GM12891 (cell line): Measurements from ENCODE around the gene PEF1.

ENCODE experiments used
- POLR2A ChIP-seq: IDR thresholded peaks from 2 replicates; pipeline ENCODE4 v1.6.1; 2011; ENCODE audit warnings: low read depth, low read length, control low read depth
- POLR2AphosphoS5 ChIP-seq: IDR thresholded peaks from 2 replicates; pipeline ENCODE4 v1.6.1; 2011; ENCODE audit warnings: low read depth, low read length, control low read depth
- POU2F2 ChIP-seq: IDR thresholded peaks from 2 replicates; pipeline ENCODE4 v1.6.1; 2011; ENCODE audit warnings: low read depth, mild to moderate bottlenecking, control low read depth, low read length, moderate library complexity
- SPI1 ChIP-seq: IDR thresholded peaks from 2 replicates; pipeline ENCODE4 v1.6.1; 2011; ENCODE audit warnings: low read depth, low read length, control low read depth
- TAF1 ChIP-seq: IDR thresholded peaks from 2 replicates; pipeline ENCODE4 v1.6.1; 2011; ENCODE audit warnings: low read depth, low read length, control low read depth

GRCh38 chr1:31588751-31589515 lies 55.7 kb downstream of the PEF1 start:
- TF ChIP-seq POLR2AphosphoS5 = no peak
- TF ChIP-seq POLR2A = no peak
- no peak for TF ChIP-seq TAF1
- TF ChIP-seq SPI1 = no peak
- TF ChIP-seq POU2F2 = no peak
